ENCODE data around the gene HTT-AS.
"Not testable (repeated sequence)": the region's sequence is repeated elsewhere in the genome, so short reads cannot be mapped to it uniquely, and the experiment has no call there.

The HTT-AS gene

GRCh38 chr4:3051141-3051897 is 23.0 kb downstream of the HTT-AS start:
- not testable (repeated sequence) for DNase-seq (ENCODE audit: low read depth in 2 of 2)

- DNase-seq (ENCODE audit: low read depth in 2 of 2): peak; percentile 36 to 41
Observed at GRCh38 chr4:3047464-3048286, 26.7 kb downstream of the HTT-AS start.

GRCh38 chr4:3046623-3047022 is 27.7 kb downstream of the HTT-AS start:
- DNase-seq (ENCODE audit: low read depth in 2 of 2): no peak

DNA sequence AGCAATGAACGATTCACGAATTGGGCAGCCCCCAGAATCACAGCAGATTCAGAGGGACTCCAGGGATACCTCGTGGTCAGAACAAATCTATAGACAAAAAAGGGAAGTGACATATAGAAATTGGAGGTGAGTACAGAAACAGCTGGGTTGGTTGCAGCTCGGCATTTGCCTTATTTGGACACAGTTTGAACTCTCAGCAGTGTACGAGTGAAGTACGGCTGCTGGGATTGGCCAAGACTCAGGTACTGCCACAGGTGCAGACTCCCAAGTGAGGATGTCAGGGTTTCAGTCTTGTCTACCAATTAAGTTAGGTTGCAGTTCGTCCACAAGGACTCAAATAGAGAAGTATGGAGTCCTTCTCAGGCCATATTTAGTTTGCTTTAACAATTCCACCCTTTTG is 28.2 kb downstream of the HTT-AS start:
- DNase-seq (ENCODE audit: low read depth in 2 of 2): no peak

DNA sequence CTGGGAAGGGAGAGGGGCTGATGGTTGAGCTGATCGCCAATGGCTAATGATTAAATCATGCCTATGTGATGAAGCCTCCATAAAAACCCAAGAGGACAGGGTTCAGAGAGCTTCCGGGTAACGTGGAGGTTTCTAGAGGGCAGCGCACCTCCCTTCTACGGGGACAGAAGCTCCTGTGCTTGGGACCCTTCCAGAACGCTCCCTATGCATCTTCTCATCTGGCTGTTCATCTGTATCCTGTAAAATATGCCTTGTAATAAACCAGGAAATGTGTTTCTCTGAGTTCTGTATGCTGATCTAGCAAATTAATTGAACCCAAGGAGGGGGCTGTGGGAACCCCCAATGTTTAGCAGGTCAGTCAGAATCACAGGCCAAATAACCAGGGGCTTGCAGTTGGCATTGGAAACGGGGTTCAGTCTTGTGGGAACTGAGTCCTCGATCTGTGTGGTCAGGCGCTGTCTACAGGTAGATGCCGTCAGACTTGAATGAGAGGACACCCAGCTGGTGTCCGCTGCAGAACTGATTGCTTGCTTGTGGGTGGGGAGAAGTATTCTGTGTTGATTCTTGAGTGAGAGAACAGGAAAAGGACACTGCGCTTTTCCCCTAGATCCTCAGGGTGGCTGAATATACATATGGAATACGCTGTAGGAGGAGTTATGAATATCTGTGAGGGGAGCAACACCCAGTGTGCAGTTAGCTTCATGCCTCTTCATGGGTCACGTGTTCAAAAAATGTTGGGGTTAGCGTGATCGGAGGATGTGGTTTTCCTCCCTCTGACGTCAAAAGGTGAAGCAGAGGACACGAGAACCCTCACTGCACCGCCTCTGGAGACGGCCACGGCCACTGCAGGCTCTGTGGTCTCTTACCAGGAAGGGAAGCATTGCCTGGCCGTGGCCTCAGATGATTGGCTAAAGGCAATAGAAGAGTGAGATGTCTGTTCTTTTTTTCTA is 29.2 kb downstream of the HTT-AS start:
- DNase-seq (ENCODE audit: low read depth in 2 of 2): peak in 1 of 2 donors; percentile 40

DNA sequence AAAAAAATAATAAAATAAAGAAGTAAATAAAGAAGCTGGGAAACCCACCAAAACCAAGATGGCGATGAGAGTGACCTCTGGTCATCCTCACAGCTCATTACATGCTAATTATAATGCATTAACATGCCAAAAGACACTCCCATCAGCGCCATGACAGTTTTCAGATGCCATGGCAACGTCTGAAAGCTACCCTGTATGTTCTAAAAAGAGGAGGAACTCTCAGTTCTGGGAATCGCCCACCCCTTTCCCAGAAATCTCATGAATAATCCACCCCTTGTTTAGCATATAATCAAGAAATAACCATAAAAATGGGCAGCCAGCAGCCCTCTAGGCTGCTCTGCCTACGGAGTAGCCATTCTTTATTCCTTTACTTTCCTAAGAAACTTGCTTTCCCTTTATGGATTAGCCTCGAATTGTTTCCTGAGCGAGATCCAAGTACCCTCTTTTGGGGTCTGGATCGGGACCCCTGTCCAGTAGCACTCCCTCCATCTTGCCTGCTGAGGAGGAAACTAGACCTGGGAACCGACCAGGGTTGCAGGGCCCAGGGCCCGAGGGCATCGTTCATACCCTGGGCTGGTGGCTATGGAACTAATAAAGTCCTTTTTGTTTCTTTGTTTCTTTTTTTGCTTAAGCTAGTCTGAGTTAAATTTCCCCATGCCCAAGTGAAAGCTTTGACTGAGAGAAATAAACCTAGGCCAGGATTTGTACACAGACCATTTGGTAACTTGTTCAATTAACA is 30.9 kb downstream of the HTT-AS start:
- no peak for DNase-seq (ENCODE audit: low read depth in 2 of 2)

DNA sequence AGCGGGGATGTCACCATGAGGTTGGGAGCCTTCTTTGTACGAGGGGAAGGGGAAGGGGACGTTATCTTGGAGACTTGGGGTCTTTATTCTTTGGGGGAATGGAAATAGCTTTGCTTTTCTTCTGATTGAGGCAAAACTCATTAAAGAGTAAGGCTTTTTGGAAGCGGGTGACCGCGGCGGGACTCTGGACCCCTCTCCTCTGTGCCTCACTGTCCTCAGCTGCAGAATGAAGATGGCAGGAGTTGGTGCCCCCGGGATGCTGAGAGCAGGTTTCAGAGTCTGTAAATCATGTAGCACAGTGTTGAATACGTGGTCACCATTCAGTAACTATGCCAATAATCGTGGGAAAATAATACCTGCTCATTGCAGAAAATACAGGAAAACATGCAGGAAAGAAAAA is 32.1 kb downstream of the HTT-AS start:
- no peak for DNase-seq (ENCODE audit: low read depth in 2 of 2)

DNA sequence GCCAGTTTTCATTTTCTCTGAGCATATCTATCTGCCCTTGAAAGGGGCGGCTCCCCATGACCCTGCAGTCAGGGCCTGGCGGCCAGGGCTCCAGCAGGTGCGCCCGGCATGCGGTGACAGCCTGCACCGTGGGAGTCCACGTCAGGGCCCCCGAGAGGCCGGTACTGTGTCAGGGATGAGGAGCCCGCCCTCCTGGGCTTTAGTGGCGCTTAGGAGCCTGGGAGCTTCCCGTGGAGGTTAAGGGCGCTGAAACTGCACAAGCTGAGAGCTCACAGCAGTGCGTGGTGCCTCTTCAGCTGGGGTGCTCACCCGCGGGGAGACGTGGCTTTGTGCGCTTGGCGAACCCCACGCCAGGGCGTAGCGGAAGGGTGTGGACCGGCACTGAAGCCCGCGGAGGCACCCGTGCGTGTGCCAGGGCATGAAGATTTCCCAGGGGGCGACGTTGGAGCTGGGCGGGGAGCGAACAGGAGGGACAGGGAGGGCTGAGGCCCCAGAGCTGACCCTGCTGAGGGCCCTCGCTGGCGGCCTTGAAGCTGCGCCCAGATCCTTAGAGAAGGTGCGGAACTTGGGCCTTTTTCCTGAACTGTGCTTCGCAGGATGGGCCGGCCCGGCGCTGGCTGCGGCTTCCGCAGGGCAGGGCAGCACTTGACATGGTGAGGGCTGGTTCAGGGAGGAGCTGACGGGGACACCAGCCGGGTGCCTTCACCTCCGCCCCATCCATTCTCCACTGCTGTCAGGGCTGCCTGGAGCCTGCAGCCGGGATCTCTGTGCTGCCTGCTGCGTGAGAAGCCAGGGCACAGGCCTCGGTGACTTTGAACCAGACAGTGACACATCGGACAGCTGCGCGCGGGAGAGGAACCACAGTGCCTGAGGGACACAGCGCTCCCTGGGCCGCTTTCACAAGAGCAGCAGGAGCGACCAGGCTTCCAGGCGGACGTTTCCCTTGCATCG is 32.9 kb downstream of the HTT-AS start:
- DNase-seq (ENCODE audit: low read depth in 2 of 2): peak in 1 of 2 donors; percentile 26

- DNase-seq (ENCODE audit: low read depth in 2 of 2): no peak
Observed at GRCh38 chr4:3040452-3041191, 33.7 kb downstream of the HTT-AS start.

DNA sequence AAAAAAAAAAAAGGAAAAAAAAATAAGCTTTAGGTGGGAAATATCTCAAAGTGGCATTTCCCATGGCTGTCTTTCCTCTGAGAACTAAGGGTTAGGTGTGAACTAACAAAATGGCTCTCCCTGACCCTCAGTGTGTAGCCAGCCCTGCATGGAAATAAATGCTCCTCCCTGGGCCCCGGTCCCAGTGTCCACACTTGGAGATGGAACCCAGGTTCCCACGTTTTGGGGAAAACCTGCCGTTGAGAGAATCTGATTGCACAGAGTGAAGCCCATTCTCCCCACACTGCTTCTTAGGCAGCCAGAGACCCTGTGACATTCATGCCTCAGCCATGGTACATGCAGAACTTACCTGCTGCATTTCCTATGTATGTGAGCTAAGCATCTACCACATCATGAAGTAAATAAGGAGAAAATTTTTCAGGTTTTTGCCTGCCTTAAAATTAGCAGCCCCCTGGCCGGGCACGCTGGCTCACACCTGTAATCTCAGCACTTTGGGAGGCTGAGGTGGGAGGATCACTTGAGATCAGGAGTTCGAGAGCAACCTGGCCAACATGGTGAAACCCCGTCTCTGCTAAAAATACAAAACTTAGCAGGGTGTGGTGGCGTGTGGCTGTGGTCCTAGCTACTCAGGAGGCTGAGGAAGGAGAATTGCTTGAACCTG is 34.5 kb downstream of the HTT-AS start:
- DNase-seq (ENCODE audit: low read depth in 2 of 2): no peak

DNA sequence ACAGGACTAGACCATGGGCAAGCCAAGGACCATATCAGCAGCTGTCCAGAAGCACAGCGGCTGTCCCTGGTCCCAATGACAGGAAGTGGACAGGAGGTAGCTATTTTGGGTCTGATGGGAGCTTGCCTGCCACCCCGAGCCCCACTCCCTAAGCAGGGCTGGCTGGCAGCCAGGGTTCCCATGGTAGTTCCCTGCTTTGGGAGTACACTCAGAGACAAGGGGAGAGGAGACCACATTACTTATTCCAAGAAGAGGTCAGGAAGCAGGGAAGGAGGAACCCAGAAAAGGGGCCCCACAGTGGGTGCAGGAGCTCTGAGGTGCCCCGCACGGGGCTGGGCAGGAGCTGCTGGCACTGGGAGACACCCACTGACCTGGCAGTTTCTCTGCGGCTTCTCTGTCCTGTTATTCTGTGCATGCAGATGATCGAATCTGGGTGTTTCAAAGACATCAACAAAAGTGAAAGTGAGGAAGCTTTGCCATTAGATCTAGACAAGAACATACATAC is 36.3 kb downstream of the HTT-AS start:
- no peak for DNase-seq (ENCODE audit: low read depth in 2 of 2)

- no peak for DNase-seq (ENCODE audit: low read depth in 2 of 2)
Observed at GRCh38 chr4:3036131-3036952, 38.0 kb downstream of the HTT-AS start.

DNA sequence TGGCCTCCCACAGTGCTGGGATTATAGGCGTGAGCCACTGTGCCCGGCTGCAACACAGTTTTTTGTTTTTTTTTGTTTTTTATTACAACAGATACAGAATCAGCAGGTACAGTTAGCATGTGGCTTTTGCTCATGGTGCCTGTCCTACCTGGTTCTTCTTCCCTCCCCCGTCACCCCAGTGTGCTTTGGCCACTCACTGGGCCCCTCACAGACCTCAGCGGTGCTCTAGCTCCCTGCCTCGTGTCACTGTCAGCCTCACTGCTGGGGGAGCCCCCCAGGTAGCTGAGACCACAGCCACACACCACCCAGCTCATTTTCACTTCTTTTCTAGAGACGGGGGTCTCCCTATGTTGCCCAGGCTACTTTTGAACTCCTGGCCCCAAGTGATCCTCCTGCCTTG is 38.7 kb downstream of the HTT-AS start:
- no peak for DNase-seq (ENCODE audit: low read depth in 2 of 2)

GRCh38 chr4:3035249-3035648 is 39.1 kb downstream of the HTT-AS start:
- DNase-seq (ENCODE audit: low read depth in 2 of 2): no peak

DNA sequence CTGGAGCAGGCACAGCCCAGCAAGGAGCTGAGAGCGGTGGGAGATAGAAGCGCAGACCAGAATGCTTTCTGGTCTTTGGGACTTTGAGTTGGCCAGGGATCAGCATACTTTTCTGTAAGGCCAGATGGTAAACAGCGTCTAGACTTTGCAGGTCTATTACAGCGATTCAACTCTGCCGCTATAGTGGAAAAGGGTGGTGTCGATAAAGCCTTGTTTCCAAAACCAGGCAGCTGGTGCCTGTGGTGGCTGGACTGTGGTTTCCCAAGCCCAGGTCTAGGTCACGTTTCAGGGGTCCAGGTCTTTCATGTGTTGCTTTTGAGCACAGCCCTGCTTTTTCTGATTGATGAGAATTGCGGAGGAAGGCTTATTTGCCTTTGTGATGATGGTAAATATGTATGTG is 40.1 kb downstream of the HTT-AS start:
- DNase-seq (ENCODE audit: low read depth in 2 of 2): no peak

DNA sequence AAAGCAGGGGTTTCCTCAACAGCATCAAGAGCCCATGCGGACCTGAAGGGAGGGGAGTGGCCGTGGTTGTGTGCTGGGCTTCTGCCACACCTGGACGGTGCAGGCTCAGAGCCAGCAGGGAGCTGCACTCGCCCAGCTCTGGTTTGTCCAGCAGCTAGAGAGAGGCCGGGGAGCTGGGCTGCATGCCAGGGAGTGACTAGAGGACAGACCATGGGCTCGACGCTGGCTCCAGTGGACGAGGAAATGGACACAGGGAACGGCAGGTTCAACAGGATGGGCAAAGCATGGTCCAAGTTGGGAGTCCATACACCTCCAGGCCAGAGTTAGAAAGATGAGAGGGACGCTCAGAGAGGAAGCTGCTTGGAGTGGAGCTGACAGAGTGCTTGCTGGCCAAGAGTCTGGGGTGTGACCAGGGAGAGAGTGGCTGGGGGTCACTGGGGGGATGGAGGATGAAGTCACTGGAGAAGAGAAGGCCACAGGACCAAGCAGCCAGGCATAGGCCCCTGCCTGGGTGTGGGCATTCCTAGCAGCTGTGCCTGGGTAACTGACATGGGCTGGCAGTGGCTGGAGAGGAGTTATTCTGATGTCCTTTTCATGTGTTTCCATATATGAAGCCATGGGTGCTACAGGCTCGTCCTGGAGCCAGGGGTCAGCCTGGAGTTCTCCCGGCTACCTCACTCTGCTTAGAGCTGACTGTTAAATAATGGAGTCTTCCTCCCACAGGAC is 42.8 kb downstream of the HTT-AS start:
- DNase-seq (ENCODE audit: low read depth in 2 of 2): no peak
